ENCODE measurements around the gene AP4M1. TPM values are rescaled to one million over a fixed set of nuclear protein-coding genes. Genes with fewer than 3 reads are reported as not detected.

The AP4M1 gene
- total and polyA plus RNA-seq, 10 of the 15 experiments (the other 5 are each of a cell fraction or from before 2014, with no cell fraction given) = 0.77 to 16.1 (median 13.0) TPM

GRCh38 chr7:100126931-100127865 is 25.8 kb downstream of the AP4M1 start, which contains the start of gene MBLAC1 (continued):
- peak; percentile 43 for TF ChIP-seq E2F8 (IDR thresholded peaks at IDR 0.05; ENCODE audit: low read depth, partially characterized antibody)
- no peak for TF ChIP-seq STAT3 (IDR thresholded peaks at IDR 0.05; ENCODE audit: low read depth, low read length)
- TF ChIP-seq PRDM15 (CRISPR knock-in tag; IDR thresholded peaks at IDR 0.05) = no peak
- no peak for TF ChIP-seq CHD4 (IDR thresholded peaks at IDR 0.05)
- peak; percentile 55; the same call in 1 of the 2 replicates for TF ChIP-seq ZBTB40 (IDR thresholded peaks at IDR 0.05; ENCODE audit: borderline replicate concordance)
- TF ChIP-seq RFX5 (IDR thresholded peaks at IDR 0.05; ENCODE audit: low read depth, low read length) = no peak
